ENCODE data around the gene OR6B1.

OR6B1 gene

DNA sequence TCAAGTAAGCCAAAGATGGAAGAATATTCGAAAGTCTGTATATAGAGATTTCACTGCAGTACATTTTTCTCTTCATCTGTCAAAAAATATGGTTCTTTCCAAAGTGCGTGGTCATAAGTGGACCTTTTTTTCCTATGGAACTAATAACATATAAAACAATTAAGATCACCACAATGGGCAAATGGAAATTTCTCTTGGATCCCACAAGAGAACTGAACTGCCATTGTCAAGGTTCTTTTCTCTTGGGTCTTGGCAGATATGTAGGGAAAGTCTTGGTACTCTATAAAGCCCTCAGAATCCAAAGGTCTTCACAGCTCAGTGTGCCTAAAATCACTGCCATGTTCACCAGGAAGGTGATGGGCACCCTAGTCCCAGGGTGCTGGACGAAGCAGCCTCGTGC is at the start of gene OR6B1:
TSS of gene OR6B1 (plus strand) at position 301 of the 400 bp plus-strand sequence. CDS start 3,677 bp downstream, outside the sequence.
- DNase-seq = no peak

DNA sequence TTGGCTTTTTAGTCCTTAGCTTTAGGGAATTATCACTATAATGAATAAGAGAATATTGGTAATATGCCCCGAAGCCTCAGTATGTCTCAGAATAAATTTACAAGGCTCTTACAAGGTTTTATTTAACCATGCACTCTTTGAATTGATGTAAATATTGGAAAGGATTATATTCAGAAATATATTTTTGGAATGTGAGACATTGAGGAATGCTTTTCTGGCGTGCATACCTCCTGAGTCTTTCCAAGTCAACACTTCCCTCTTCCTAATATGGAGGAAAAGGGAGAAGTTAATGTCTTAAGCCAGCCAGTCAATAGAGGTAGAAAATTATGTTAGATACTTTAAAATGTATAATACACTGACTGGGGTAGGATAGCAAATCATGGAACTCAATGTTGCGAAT is 46.7 kb upstream of the OR6B1 start:
- DNase-seq = no peak

DNA sequence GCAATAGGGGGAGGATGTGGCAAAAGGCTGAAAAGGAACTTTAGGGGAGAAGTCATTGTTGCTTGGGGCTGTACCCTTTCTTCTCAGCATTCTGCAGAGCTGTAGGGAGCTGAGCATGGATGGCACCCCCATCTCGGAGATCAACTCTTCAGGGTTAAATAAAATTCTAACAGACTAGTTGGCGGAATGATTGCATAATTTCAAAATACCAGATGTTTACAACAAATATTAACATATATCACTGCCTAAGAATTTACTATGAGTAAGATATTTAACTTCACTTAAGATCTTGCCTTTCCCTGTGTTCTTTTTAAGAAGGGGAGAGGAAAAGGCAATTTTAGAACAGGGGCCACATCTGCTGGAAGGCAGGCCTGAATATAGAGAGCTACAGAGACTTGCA is 46.0 kb upstream of the OR6B1 start:
- no peak for DNase-seq

DNA sequence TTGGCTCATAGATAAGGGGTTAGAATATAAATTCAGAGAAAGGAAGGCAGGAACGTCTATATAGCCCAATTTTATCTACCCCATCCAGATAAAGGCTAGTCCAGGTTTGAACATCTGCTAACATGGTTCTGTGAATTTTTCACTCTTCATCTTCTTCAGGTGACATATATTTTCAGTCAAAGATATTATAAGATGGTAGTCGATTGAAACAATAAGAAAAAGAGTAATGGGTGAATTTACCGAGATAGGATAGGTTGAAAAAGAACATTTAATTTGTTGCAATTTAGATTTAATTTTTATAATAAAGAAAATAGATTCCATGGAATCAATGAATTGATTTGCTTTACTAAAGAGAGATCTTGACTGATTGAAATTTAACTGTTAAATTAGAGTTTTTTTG is 45.6 kb upstream of the OR6B1 start, which contains the start of gene OR2F1:
TSS of gene OR2F1 (plus strand) at position 301 of the 400 bp plus-strand sequence. CDS start 5,127 bp downstream, outside the sequence.
- no peak for DNase-seq

DNA sequence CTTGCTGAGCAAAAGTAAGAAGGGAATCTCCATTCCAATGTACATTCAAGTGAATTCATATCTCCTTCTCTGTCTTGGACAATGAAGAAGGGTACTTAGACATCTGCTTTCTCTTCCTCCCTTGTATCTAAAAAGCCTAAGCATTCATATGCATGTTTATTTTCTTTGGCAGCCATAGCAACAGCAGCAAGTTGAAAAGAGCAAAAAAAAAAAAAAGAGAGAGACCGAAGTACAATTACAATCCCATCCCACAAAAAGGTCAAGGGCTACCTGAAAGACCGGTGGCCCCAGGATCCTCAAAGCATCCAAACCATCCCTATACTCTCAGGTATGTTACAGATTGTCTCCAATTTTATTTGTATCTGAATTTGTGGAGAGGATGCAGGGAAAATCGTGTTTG is 41.3 kb upstream of the OR6B1 start:
- no peak for DNase-seq

DNA sequence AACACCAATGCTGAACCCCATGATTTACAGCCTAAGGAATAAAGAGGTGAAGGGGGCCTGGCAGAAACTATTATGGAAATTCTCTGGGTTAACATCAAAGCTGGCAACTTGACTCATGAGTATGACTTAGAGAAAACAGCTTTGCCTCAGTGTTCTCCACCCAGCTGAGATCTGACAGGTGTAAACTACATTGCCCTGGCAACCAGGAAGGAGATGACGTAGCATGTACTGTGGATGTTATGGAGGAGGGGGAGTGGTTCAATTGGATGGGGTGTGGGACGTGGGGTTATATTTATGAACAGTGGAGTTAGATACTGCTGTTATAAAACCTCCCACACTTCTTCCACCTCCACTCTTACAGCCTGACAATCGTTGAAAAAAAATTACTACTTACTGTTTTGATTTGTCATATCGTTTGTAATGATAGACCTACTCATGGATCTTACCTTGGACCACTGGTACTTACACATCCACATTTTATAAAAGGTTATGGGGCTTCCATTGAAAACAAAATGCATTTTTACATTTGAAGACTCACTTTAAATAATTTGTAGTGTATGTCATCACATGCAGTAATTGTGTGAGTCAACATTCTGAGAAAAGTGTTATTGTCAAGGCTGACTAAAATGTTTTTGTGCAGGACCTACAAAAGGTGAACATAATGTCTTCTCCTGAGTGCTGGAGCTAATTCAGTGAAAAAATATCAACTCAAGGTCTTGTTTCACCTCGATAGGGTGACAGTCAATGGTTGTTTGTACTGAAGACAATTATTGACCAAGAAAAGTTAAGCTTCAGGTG is 39.1 kb upstream of the OR6B1 start:
- no peak for DNase-seq

DNA sequence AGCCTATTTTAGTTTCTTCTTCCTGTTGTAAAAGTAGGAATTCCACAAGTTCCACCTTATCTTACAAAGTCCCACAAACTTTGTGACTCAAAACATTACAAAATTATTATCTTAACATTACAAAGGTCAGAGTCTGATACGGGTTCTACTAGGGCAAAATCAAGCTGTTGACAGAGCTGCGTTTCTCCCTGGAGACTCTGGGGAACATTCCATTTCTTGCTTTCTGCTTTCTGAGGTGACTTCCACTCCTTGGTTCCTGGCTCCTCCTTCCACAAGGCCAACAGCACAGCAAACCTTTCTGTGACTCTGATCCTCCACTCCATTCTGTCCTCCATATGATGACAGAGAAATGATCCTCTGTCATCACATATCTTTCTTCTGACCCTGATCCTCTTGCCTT is 34.8 kb upstream of the OR6B1 start:
- no peak for DNase-seq

DNA sequence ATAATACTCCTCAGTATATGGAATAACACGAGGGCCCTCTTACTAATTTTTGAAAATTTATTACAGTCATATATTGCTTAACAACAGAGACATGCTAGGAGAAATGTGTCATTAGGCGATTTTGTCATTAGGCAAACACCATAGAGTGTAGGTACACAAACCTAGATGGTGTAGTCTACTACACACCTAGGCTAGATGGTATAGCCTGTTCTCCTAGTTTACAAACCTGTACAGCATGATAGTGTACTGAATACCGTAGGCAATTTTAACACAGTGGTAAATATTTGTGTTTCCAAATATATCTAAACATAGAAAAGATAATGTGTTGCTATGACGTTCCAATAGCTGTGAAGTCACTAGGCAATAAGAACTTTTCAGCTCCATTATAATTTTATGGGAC is 32.7 kb upstream of the OR6B1 start:
- no peak for DNase-seq

DNA sequence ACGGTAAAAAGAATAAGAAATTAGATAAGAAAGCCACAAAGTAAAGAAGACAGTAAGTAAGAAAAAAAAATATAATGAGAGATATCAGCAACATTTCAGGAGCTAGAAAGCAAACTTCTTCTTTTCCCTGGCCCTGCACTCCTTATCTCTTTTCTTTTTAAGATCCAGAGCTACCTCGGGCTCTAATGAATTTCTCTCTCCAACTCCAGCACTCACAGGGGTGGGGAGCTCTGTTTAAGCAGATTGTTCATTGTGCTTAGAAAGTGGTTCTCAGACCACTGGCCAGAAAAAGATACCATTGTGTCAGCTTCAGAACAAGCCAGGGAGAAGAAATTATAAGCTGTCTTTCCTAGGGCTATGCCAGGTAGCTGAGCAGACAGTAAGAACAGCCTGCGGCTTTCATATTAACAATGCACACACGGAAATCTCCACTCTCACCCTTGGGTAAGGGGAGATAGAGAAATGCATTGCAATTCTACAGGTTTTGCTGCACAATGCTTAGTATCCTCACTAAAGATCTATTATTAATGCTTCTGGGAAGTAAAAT is 26.2 kb upstream of the OR6B1 start:
- DNase-seq = no peak

DNA sequence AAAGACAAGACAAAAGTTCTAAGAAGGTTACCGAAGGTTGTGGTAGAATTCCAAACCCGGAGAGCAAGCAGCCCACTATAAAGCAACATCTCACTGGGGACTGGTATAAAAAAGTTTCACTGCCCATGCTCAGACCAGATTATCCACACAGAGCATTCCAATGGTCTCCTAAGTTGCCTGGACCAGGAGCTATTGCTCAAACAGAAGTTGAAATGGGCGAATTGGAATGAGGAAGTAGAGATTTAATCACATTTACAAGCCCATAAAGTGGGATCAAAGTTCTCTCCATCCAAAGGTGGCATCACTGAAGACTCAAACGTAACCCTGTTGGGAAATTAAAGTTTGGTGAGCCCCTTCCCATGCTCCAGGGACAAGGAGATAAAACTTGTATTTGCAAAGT is 25.7 kb upstream of the OR6B1 start:
- DNase-seq = no peak

DNA sequence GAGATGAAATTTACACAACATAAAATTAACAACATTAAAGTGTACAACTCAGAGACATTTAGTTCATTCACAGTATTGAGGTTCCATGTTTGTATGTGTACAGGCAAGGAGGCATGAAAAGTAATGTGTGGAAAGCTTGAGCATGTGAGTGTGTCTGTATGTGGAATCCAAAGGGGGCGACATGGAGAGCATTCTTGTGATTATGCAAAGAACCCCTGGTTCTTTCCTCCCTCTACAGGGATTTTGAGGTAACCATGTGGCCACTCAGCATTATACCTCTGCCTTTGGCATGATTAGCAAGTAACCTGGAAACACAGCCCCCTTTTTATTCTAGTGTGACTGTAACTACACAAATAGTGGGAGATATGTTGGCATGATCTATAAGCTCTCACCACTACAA is 24.5 kb upstream of the OR6B1 start:
- DNase-seq = no peak

DNA sequence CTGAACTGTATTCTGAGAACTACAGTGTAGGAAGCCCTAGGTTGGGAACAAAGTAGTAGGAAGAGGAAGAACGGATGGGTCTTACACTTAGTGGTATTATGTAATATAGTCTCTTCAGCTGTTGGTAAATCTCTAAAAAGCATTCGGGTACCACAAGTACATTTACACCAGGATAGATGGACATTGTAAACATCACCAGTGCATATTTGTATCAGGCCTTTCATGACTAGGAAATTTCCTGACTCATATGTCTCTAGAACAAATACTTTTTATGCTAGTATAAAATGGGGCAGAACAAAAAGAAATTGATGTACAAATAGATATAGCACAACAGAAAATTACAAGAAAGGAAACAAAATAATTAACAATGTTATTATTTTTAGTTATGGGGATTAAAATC is 21.5 kb upstream of the OR6B1 start:
- no peak for DNase-seq

DNA sequence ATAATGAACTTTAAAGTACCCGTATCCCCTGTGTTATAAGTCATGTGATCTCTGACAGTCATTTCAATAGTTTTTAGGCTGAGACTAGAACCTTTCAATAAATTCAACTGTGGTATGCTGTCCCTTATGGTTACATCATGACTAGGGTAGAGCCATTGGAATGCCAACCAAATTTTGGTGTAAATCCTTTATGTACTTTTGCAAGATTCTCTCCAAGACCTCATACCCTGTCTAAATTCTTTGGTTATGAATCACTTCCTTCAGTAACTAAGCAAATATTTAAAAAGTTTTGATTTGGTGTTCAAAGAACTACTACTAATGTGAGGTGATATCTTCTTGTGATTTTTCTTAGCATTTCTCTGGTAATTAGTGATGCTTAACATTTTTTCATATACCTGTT is 20.8 kb upstream of the OR6B1 start:
- no peak for DNase-seq

DNA sequence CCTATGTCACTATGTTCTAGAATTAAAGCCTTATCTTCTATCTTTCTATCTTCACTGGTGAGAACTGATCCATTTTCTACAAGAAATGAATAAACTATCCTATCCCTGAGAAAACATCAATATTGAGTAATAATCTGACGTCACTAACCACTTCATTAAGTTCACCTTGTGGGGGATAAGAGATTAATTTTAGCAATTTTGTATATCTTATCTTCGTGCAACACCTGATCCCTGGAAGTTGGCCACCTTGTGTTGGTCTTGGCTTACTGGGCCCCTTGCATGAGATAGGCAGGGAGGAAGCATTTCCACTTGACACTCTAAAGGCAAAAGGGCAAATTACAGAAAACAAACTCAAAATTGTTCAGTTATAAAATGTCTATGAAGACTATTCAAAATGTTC is 20.1 kb upstream of the OR6B1 start:
- no peak for DNase-seq

DNA sequence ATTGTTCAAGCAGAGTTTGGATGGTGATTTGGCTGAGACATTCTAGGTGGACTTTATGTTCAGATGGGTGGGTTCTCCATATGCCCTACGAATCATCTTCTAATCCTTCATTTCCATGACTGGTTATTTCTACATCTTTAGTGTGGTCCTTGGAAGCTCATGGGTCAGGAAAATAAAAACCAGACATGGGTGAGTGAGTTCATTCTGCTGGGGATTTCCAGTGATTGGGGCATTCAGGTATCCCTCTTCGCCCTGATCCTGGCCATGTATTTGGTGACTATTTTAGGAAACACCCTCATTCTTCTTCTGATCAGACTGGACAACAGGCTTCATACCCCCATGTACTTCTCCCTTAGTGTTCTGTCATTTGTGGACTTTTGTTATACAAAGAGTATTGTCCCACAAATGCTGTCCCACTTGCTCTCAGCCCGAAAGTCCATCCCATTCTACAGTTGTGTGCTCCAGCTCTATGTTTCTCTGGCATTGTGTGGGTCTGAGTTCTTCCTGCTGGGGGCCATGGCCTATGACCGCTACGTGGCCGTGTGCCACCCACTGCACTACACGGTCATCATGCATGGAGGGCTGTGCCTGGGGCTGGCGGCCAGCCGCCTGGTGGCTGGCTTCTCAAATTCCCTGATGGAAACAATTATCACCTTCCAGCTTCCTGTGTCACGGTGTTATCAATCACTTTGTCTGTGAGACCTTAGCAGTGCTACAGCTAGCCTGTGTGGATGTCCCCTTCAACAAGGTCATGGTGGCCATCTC is 19.2 kb upstream of the OR6B1 start:
- DNase-seq = no peak

DNA sequence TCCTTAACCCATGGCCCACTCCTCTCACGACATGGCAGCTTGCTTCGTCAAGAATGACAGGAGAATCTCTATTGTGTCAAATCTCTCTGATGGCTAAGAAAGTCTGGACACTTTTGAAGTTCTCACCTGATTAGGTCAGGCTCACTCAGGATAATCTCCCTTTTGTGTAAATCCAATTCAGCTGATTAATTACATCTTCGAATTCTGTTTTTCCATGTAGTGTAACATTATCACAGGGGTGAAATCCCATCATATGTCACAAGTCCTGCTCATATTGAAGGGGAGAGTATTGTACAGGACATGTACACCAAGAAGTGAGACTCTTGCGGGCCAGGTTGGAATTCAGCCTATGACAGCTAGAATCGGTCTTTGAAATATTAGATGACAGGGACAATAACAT is 16.2 kb upstream of the OR6B1 start:
- no peak for DNase-seq

DNA sequence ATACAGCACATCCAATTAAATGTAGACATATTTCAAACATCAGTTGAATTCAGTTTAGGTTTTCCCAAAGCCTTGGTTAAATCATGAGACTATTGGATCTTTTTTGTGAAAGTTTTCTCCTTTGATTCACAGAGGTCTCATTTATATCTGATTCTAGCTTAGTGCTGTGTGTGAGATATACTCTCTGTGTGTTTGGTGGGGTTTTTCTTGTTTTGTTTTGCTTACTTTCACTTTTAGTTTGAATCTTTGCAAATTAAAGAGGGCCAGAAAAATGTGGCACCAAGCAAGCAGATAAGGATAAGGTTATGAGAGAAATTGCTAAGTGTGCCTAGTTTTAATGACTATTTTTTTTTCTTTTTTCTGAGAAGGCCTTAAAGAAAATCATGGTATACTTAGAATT is 12.6 kb upstream of the OR6B1 start:
- no peak for DNase-seq

DNA sequence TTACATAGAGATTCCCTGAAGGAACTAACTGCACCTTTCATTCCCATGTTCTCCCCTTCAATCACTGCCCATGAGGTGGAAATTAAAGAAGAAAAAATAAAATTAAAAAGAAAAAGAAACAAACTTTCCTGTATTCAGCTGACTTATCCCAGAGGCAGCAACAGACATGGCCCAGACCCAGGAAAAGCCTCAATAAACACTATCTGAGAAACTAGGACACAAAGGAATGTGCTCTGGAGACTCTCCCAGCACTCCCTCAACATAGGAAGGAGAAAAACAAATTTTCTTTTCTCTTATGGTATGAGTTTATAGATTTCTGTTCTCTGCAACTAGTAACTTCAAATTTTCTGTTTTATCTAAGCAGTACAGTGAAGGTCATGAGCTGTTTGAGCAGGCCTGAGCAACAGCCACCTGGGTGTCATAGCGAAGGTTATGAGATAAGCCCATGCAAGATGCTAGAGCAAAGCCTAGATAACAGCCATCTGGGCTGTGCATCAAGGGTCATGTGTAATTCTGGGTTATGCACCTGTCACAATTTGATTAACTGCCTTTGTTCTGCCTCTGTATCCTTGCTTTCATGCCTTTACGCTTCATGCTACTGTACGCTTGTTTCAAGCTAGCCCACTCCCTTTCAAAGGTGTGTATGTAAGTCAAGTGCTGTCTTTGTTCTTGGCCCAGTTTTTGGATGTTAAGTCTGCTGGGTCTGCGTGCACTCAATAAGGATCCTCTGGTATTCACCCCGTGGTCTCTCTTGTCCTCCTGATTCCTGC is 11.0 kb upstream of the OR6B1 start:
- no peak for DNase-seq

DNA sequence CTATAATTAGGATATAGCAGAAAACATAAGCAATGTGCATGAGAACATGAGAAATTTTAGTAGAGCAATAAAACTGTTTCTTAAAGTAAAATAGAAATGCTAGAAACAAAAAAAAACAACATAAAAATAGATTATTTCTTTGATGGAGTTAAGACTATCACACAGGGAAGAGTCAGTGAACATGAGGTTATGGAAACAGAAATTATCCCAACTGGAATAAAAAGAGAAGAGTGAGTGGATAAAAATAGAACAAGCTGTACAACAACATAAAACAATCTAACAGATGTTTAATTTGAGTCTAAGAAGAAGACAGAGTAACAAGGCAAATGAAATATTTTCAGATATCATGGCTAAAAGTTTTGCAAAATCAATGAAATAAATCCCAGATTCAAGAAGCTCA is 7.5 kb upstream of the OR6B1 start:
- DNase-seq = no peak

DNA sequence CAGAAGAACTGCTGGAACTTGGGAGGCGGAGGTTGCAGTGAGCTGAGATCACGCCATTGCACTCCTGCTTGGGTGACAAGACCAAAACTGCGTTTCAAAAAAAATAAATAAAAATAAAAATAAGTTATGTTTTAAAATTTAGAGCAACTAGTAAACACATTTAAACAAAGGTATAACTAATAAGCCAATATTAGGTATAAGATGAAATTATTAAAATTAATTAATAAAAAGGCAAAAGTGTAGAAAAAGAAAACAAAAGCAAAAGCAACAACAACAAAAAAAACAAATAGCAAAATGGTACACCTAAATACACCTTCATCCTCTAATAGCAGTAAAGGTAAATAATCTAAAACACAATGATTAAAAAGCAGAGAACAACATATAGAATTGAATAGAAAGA is 6.2 kb upstream of the OR6B1 start:
- DNase-seq = no peak

DNA sequence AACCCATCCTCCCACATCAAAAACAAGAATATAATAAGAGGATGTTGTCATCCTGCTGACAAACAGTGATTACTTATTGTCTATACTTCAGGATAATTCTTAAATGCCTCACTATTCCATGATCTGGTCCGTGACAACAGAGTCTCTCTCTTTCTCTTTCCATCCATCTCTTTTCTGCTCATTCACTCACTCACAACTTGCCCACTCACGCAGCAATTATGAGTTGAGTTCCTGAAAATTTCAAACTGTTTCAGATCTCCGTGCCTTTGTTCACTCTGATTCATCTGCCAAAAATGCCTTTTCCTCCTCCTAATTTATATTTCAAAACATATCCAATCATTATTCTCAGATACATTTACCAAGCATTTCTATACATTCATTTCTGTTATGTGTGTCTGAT is 1.4 kb downstream of the OR6B1 start:
- no peak for DNase-seq

DNA sequence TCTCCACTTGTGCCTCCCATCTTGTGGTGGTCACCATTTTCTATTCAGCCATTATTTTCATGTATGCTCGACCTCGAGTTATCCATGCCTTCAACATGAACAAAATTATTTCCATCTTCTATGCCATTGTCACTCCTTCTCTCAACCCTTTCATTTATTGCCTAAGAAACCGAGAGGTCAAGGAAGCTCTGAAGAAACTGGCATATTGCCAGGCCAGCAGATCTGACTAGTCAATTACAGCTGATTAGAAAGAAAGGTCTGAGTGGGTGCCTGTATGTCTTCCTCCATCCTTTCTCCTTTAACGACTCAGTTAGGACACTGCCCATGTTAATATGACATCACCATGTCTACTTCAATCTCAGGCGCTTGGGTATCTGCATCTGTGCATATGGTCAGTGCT is 4.6 kb downstream of the OR6B1 start:
- no peak for DNase-seq

DNA sequence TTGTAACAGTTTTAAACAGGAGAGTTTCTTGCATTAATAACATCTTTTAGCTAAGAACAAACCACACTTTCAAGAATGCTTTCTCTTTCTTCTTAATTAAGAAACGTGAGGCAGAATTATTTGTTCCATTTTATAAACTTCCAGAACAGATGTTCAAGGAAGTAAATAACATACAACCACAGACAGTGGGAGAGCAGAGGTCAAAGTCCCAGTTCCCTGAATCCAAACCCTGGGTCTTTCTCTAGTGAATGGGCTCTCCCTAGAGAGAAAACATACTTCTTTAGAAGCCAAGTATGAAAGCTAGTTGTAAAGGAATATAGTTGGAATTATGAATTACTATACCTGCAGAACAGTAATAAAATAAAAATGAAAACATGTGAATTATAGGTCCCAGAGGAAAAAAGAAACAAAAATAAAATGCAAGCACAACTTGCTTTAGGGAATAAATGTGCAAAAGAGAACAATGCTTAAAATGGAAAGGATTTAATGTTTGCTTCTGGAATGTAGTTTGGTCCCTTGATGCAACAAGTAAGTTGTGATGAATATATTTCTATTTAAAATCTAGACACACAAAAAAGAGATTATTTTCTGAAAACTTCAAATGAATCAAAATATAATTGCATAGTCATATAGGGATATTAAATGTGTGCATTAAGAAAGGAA is 6.0 kb downstream of the OR6B1 start:
- DNase-seq = no peak
